ENCODE results near the gene CMC2. TPM values are rescaled to one million over a fixed set of nuclear protein-coding genes. Genes with fewer than 3 reads are reported as not detected.

CMC2 gene
- total and polyA plus RNA-seq, 2 donors from 2014 or later = 33.4 to 146 TPM

GRCh38 chr16:80988756-80989155, 17.9 kb downstream of the CMC2 start:
- TF ChIP-seq, protein P1, sequence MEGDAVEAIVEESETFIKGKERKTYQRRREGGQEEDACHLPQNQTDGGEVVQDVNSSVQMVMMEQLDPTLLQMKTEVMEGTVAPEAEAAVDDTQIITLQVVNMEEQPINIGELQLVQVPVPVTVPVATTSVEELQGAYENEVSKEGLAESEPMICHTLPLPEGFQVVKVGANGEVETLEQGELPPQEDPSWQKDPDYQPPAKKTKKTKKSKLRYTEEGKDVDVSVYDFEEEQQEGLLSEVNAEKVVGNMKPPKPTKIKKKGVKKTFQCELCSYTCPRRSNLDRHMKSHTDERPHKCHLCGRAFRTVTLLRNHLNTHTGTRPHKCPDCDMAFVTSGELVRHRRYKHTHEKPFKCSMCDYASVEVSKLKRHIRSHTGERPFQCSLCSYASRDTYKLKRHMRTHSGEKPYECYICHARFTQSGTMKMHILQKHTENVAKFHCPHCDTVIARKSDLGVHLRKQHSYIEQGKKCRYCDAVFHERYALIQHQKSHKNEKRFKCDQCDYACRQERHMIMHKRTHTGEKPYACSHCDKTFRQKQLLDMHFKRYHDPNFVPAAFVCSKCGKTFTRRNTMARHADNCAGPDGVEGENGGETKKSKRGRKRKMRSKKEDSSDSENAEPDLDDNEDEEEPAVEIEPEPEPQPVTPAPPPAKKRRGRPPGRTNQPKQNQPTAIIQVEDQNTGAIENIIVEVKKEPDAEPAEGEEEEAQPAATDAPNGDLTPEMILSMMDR (IDR thresholded peaks at IDR 0.05; ENCODE audit: borderline replicate concordance, extremely low read depth, insufficient read depth) = no peak
- Histone ChIP-seq H3K4me1 (ENCODE audit: control insufficient read depth in 2 of 3, insufficient read depth in 2 of 3, low read depth in 1 of 3, low read length in 3 of 3) (no peaks in the 10 kb centered on the region), H3K27me3 (ENCODE audit: control insufficient read depth, insufficient read depth, low read length) (no peaks in the 10 kb centered on the region), H3K9ac (ENCODE audit: low read length in 3 of 3) (no peak overlapping the region), H3K9me3 (ENCODE audit: control insufficient read depth in 2 of 3, insufficient read depth in 1 of 3, low read length in 3 of 3) (no peaks in the 10 kb centered on the region), H3K4me3 (ENCODE audit: low read length in 3 of 3) (no peak overlapping the region), H3K36me3 (ENCODE audit: control insufficient read depth in 2 of 3, insufficient read depth in 3 of 3, low read length in 3 of 3) (peaks cover 0 to 2% (median 0%) of the 10 kb centered on the region in 3 donors), H3K27ac (ENCODE audit: low read depth in 2 of 2, low read length in 2 of 2) (no peak overlapping the region)
- no peak for FAIRE-seq
- no peak for DNase-seq
- intact Hi-C loops (cut with DNase I) = no loop called here

GRCh38 chr16:80986557-80986956, 20.1 kb downstream of the CMC2 start:
- H3K9me3 ChIP-seq (ENCODE audit: control insufficient read depth in 2 of 3, insufficient read depth in 1 of 3, low read length in 3 of 3) = no peaks in the 10 kb centered on the region
- intact Hi-C loops (cut with DNase I) = no loop called here
- no peak overlapping the region for H3K4me3 ChIP-seq (ENCODE audit: low read length in 3 of 3)
- peaks cover 0 to 5% (median 0%) of the 10 kb centered on the region in 3 donors for H3K4me1 ChIP-seq (ENCODE audit: control insufficient read depth in 2 of 3, insufficient read depth in 2 of 3, low read depth in 1 of 3, low read length in 3 of 3)
- peaks cover 0 to 2% (median 0%) of the 10 kb centered on the region in 3 donors for H3K36me3 ChIP-seq (ENCODE audit: control insufficient read depth in 2 of 3, insufficient read depth in 3 of 3, low read length in 3 of 3)
- FAIRE-seq (no peak), DNase-seq (no peak)
- TF ChIP-seq, protein P1 (IDR thresholded peaks at IDR 0.05; ENCODE audit: borderline replicate concordance, extremely low read depth, insufficient read depth) = no peak
- H3K27ac ChIP-seq (ENCODE audit: low read depth in 2 of 2, low read length in 2 of 2) = no peak overlapping the region
- H3K9ac ChIP-seq (ENCODE audit: low read length in 3 of 3) = no peak overlapping the region
- H3K27me3 ChIP-seq (ENCODE audit: control insufficient read depth, insufficient read depth, low read length) = no peaks in the 10 kb centered on the region

- TF ChIP-seq, protein P1 (IDR thresholded peaks at IDR 0.05; ENCODE audit: borderline replicate concordance, extremely low read depth, insufficient read depth) = no peak
- H3K27ac ChIP-seq (ENCODE audit: low read depth in 2 of 2, low read length in 2 of 2) = no peak overlapping the region
These were observed 21.1 kb downstream of the CMC2 start for GRCh38 chr16:80985611-80986010.

More at GRCh38 chr16:80985611-80986010, 21.1 kb downstream of the CMC2 start:
- no peaks in the 10 kb centered on the region for H3K27me3 ChIP-seq (ENCODE audit: control insufficient read depth, insufficient read depth, low read length)
- H3K4me1 ChIP-seq (ENCODE audit: control insufficient read depth in 2 of 3, insufficient read depth in 2 of 3, low read depth in 1 of 3, low read length in 3 of 3) = peaks cover 0 to 5% (median 0%) of the 10 kb centered on the region in 3 donors
- intact Hi-C loops (cut with DNase I) = no loop called here
- FAIRE-seq (no peak), DNase-seq (no peak)
- H3K9me3 ChIP-seq (ENCODE audit: control insufficient read depth in 2 of 3, insufficient read depth in 1 of 3, low read length in 3 of 3) = no peaks in the 10 kb centered on the region
- no peak overlapping the region for H3K4me3 ChIP-seq (ENCODE audit: low read length in 3 of 3)
- H3K9ac ChIP-seq (ENCODE audit: low read length in 3 of 3) = no peak overlapping the region
- peaks cover 0 to 2% (median 0%) of the 10 kb centered on the region in 3 donors for H3K36me3 ChIP-seq (ENCODE audit: control insufficient read depth in 2 of 3, insufficient read depth in 3 of 3, low read length in 3 of 3)

Measured in kidney (tissue), 14 donors.